Activated naive CD8-positive, alpha-beta T cell (primary cell): ENCODE results near the gene RNASE8.

Experiments used
- H3K27ac Mint-ChIP-seq: one replicate; pipeline ENCODE4 v1.8.0; 2021; ENCODE audit warnings: mixed read lengths
- H3K27me3 Mint-ChIP-seq: one replicate; pipeline ENCODE4 v1.8.0; 2021; ENCODE audit warnings: mixed read lengths
- H3K36me3 Mint-ChIP-seq: one replicate; pipeline ENCODE4 v1.8.0; 2021; ENCODE audit warnings: mixed read lengths
- H3K4me1 Mint-ChIP-seq: one replicate; pipeline ENCODE4 v1.8.0; 2021; ENCODE audit warnings: low read depth, mixed read lengths
- H3K4me3 Mint-ChIP-seq: one replicate; pipeline ENCODE4 v1.8.0; 2021; ENCODE audit warnings: mild to moderate bottlenecking, mixed read lengths
- H3K9me3 Mint-ChIP-seq: one replicate; pipeline ENCODE4 v1.8.0; 2021; ENCODE audit warnings: low read depth, mixed read lengths

Gene RNASE8

GRCh38 chr14:21071225-21072030 is 13.8 kb downstream of the RNASE8 start:
- Mint-ChIP-seq H3K27me3 (peaks cover 33% of the 10 kb centered on the region), H3K27ac (no peak overlapping the region), H3K9me3 (no peaks in the 10 kb centered on the region), H3K36me3 (no peaks in the 10 kb centered on the region), H3K4me3 (peak overlapping the region; percentile 81), H3K4me1 (peaks cover 29% of the 10 kb centered on the region)

GRCh38 chr14:21072031-21072473 is 14.4 kb downstream of the RNASE8 start:
- peak overlapping the region; percentile 81 for H3K4me3 Mint-ChIP-seq

GRCh38 chr14:21072781-21073339 is 15.2 kb downstream of the RNASE8 start:
- Mint-ChIP-seq H3K9me3 (no peaks in the 10 kb centered on the region), H3K27me3 (peaks cover 23% of the 10 kb centered on the region), H3K36me3 (no peaks in the 10 kb centered on the region), H3K4me1 (peaks cover 29% of the 10 kb centered on the region), H3K4me3 (peak overlapping the region; percentile 81), H3K27ac (no peak overlapping the region)

More at GRCh38 chr14:21072031-21072473, 14.4 kb downstream of the RNASE8 start:
- no peak overlapping the region for H3K27ac Mint-ChIP-seq
- no peaks in the 10 kb centered on the region for H3K9me3 Mint-ChIP-seq
- H3K36me3 Mint-ChIP-seq, result no peaks in the 10 kb centered on the region
- peaks cover 29% of the 10 kb centered on the region for H3K27me3 Mint-ChIP-seq
- H3K4me1 Mint-ChIP-seq, result peaks cover 29% of the 10 kb centered on the region

GRCh38 chr14:21073921-21074320 is 16.3 kb downstream of the RNASE8 start:
- H3K27me3 Mint-ChIP-seq, result peaks cover 15% of the 10 kb centered on the region
- no peaks in the 10 kb centered on the region for H3K9me3 Mint-ChIP-seq
- H3K4me3 Mint-ChIP-seq, result no peak overlapping the region
- H3K36me3 Mint-ChIP-seq, result no peaks in the 10 kb centered on the region
- H3K4me1 Mint-ChIP-seq, result peaks cover 24% of the 10 kb centered on the region
- no peak overlapping the region for H3K27ac Mint-ChIP-seq

GRCh38 chr14:21074398-21075272 is 17.0 kb downstream of the RNASE8 start:
- Mint-ChIP-seq H3K36me3 (no peaks in the 10 kb centered on the region), H3K4me1 (peaks cover 18% of the 10 kb centered on the region), H3K27me3 (peaks cover 11% of the 10 kb centered on the region), H3K27ac (no peak overlapping the region), H3K4me3 (no peak overlapping the region), H3K9me3 (no peaks in the 10 kb centered on the region)

GRCh38 chr14:21075719-21076437 is 18.3 kb downstream of the RNASE8 start:
- no peak overlapping the region for H3K4me3 Mint-ChIP-seq
- H3K4me1 Mint-ChIP-seq, result peaks cover 13% of the 10 kb centered on the region

GRCh38 chr14:21077672-21078071 is 20.1 kb downstream of the RNASE8 start:
- Mint-ChIP-seq H3K36me3 (no peaks in the 10 kb centered on the region), H3K27me3 (peaks cover 3% of the 10 kb centered on the region), H3K9me3 (no peaks in the 10 kb centered on the region), H3K27ac (no peak overlapping the region), H3K4me3 (no peak overlapping the region), H3K4me1 (no peaks in the 10 kb centered on the region)

More at GRCh38 chr14:21075719-21076437, 18.3 kb downstream of the RNASE8 start:
- Mint-ChIP-seq H3K36me3 (no peaks in the 10 kb centered on the region), H3K27me3 (peaks cover 11% of the 10 kb centered on the region), H3K27ac (no peak overlapping the region), H3K9me3 (no peaks in the 10 kb centered on the region)

- Mint-ChIP-seq H3K27ac (no peak overlapping the region), H3K9me3 (no peaks in the 10 kb centered on the region), H3K27me3 (peaks cover 1% of the 10 kb centered on the region), H3K4me3 (no peak overlapping the region), H3K4me1 (no peaks in the 10 kb centered on the region), H3K36me3 (no peaks in the 10 kb centered on the region)
Measured at GRCh38 chr14:21078287-21078686, 20.7 kb downstream of the RNASE8 start.

GRCh38 chr14:21078726-21079125 is 21.1 kb downstream of the RNASE8 start:
- no peaks in the 10 kb centered on the region for H3K4me1 Mint-ChIP-seq
- H3K9me3 Mint-ChIP-seq, result no peaks in the 10 kb centered on the region
- no peaks in the 10 kb centered on the region for H3K27me3 Mint-ChIP-seq
- H3K27ac Mint-ChIP-seq, result no peak overlapping the region
- no peaks in the 10 kb centered on the region for H3K36me3 Mint-ChIP-seq
- no peak overlapping the region for H3K4me3 Mint-ChIP-seq

- Mint-ChIP-seq H3K9me3 (no peaks in the 10 kb centered on the region), H3K4me3 (no peak overlapping the region), H3K27me3 (no peaks in the 10 kb centered on the region), H3K27ac (no peak overlapping the region), H3K4me1 (peaks cover 8% of the 10 kb centered on the region), H3K36me3 (no peaks in the 10 kb centered on the region)
Measured at GRCh38 chr14:21081521-21082142, 24.0 kb downstream of the RNASE8 start.

- no peak overlapping the region for H3K27ac Mint-ChIP-seq
- no peaks in the 10 kb centered on the region for H3K27me3 Mint-ChIP-seq
- no peaks in the 10 kb centered on the region for H3K9me3 Mint-ChIP-seq
- no peak overlapping the region for H3K4me3 Mint-ChIP-seq
- H3K4me1 Mint-ChIP-seq, result peaks cover 21% of the 10 kb centered on the region
- no peaks in the 10 kb centered on the region for H3K36me3 Mint-ChIP-seq
Measured at GRCh38 chr14:21083565-21084325, 26.1 kb downstream of the RNASE8 start.

GRCh38 chr14:21084396-21084795 is 26.8 kb downstream of the RNASE8 start:
- H3K9me3 Mint-ChIP-seq, result no peaks in the 10 kb centered on the region
- H3K27me3 Mint-ChIP-seq, result no peaks in the 10 kb centered on the region
- no peak overlapping the region for H3K27ac Mint-ChIP-seq
- no peak overlapping the region for H3K4me3 Mint-ChIP-seq
- H3K36me3 Mint-ChIP-seq, result no peaks in the 10 kb centered on the region
- peaks cover 26% of the 10 kb centered on the region for H3K4me1 Mint-ChIP-seq

- Mint-ChIP-seq H3K4me1 (peaks cover 26% of the 10 kb centered on the region), H3K36me3 (no peaks in the 10 kb centered on the region), H3K27ac (no peak overlapping the region), H3K27me3 (no peaks in the 10 kb centered on the region), H3K4me3 (no peak overlapping the region), H3K9me3 (no peaks in the 10 kb centered on the region)
Measured at GRCh38 chr14:21084998-21085853, 27.6 kb downstream of the RNASE8 start.
